Limb (tissue), 2 donors: Measurements from ENCODE around the gene SGCD.

Source experiments
- DNase-seq, 2 donors: peaks; one replicate each; pipeline ENCODE4 v3.0.0-alpha.2; 2016; ENCODE audit errors: extremely low spot score in 2 of 2

Gene SGCD

DNA sequence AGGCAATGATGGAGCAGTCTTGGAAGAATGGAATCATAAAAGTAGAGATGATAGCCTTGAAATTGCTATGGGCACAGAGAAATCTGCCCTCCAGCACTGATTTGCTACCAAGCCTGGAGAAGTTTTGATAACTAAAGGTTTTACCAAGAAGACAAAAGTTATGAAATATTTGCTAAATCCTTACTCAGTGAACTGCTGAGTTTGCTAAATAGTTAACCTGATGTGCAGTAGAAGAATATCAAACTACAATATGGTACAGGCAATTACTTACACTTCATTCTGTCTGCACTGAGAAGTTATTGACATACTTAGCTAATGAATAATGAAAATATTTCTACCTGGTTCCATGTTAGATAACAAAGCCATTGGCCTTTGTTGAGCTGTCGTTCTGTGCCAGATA is 124.5 kb downstream of the SGCD start:
- DNase-seq: no peak

DNA sequence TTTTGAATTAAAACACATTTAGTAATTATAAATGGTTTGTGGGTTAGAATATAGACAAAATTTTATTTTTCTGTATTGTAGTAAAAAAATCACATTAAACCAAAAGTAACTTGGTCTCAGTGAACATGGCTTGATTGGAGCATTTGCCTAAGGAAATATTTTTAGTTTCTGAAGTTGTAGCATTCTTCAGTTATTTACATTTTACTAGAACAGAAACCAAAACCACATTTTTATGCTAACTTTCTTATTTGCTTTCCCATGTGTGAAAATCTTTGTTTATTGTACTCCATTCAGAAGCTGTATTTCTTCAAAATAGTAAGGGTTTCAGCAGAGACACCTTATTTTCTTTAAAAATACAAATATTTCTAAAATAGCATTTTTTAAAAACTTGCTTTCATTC is 129.9 kb downstream of the SGCD start:
- DNase-seq: no peak

DNA sequence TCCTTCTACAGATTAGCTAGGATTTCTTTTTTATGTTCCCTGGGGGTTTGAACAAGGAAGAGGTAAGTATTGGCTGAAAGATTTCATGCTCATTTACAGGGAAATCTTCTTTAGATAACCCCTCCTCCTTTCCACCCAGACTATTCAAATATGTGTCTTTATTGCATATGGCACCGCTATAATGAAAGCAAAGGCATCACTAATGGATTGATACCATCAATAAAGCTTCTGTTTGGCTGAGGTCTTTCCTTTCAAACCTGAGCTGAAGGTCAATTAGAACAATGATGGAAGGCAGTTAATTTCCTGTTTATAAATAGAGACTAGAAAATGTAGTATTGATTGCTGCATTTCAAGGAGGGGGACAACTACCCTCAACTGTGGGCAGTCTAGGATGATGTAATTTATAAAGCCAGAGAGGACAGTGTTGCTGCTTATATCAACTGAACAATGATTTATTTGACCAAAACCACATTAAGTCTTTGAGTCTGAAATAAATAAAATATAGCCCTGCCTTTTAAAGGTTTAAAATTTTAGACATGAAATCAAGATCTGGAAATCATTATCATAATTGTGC is 132.9 kb downstream of the SGCD start:
- DNase-seq: no peak

- no peak for DNase-seq
These were observed 133.5 kb downstream of the SGCD start for GRCh38 chr5:156460471-156460870.

DNA sequence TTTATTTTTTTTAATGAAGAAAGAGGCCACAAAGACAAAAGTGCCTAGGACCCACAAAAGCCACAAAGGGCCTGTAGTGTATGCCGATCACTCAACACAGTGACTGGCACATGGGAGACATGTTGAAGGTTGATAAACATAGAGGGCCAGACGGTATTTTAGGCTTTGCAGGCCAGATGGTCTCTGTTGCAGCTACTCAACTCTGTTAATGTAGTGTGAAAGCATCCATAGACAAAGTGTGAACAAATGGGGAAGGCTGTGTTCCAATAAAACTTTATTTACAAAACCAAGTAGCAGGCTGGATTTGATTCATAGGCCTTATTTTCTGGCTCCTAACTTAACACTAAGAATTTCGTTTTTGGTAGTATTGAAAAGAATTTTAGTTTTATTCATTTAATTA is 139.9 kb downstream of the SGCD start:
- DNase-seq: no peak

DNA sequence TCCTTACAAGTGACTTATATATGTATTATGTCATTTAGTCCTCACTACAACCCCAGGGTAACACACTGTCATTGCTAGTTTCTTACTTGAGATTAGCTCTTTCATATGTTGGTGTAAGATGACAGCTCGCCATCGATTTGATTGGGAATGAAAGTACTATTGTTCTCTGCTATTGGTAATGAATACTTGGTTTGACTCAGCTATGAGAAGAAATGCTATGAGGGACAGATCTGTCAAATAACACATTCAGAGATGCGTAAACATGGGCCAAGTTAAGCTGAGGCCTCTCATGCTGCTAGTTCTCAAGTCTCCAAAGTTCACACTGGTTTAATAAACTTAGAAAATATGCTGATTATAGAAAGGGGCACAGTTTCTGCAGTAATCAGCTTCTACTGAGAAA is 142.7 kb downstream of the SGCD start:
- DNase-seq: no peak

GRCh38 chr5:156471893-156472292 is 144.9 kb downstream of the SGCD start:
- no peak for DNase-seq

GRCh38 chr5:156473269-156473908 is 146.4 kb downstream of the SGCD start:
- DNase-seq: no peak

- DNase-seq: peak in 1 of 2 donors; percentile 42
These were observed 147.3 kb downstream of the SGCD start for GRCh38 chr5:156474251-156474650.

GRCh38 chr5:156475182-156476157 is 148.5 kb downstream of the SGCD start:
- no peak for DNase-seq

DNA sequence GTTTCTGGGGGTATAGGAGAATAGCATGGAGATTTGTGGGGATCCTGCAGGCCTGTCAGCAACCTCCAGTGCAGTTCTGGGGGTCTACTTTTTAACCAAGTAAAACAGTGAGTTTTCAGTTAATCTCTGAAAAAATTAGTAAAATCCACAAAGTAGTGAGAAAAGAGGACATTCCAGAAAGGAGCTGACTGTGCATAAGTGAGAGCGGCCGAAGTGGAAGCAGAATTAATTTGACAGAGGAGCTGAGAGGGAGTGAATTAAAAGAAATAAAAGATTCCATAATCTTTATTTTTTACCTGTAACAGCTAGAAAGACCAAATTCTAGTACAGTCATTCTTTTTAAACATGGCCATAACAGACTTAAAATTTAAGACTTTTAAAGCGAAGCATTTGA is 149.2 kb downstream of the SGCD start:
- DNase-seq: no peak

- no peak for DNase-seq
These were observed 149.7 kb downstream of the SGCD start for GRCh38 chr5:156476678-156477077.

DNA sequence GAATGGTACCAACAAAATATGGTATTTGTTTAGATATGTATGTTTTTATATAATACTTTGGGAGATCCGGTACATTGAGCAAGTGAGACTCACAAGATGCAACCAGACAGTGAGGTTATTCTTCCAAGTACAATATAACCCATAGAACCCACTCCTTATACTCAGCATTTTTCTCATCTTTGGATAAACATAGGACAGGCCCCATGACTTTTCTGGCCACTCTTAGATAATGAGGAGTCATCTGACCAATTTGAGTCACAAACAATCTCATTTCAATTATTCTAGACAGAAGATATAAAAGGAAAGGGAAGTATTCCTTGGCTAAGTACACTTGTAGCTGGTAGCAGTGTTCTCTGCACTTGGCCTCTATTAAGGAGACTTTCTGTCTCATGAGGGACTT is 150.2 kb downstream of the SGCD start:
- no peak for DNase-seq

GRCh38 chr5:156479849-156480248 is 152.9 kb downstream of the SGCD start:
- DNase-seq: peak; percentile 40 to 69

- no peak for DNase-seq
These were observed 154.8 kb downstream of the SGCD start for GRCh38 chr5:156481741-156482140.

DNA sequence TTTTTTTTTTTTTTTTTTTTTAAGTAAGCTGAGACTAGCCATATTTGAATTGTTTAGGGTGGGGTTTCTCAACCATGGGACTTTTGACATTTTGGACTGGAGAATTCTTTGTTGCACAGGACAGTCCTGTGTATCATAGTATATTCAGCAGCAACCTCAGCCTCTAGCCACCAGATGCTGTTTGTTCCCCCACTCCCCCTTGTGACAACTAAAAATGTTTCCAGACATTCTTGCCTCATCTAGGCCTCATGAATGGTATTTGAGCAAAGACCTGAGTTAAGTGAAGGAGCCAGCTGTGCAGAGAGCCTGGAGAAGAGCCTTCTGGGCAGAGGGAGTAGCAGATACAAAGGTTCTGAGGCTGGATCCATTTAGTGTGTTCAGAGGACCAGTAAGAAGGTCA is 155.9 kb downstream of the SGCD start:
- no peak for DNase-seq

DNA sequence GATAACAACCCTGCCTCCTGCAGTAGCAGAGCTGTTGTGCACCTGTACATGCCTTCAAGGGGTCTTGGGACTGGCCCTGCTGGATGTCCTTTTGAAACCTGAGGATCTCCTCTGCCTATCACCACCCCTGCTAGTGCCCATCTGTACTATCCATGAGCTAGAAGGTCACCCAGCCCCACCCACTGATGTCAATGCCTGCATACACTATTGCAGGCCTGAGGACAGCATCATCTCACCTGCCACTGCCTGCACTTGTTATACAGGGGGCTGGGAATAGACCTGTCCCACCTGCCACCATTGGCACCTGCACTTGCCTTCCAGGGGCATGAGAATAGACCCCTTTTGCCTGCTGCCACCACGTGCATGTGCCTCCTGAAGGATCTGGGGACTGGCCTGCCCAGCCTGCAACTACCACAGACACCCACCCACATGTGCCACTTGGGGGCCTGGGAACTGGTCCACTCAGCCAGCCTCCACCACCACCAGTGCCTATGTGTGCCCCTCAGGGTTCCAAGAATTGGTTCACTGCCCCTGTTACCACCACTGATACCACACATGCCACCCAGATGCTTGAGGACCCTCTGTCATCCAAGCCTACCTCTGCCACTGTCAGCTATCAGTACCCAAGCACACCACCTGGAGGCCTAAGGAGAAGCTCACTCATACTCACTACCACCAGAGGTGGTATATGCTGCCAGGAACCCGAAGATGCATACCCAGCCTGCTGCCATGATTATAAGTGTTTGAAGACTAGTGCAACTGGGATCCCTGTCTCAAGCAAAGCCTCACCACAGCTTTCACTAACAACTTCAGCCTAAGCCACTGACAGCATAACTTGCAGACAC is 159.7 kb downstream of the SGCD start:
- DNase-seq: no peak

DNA sequence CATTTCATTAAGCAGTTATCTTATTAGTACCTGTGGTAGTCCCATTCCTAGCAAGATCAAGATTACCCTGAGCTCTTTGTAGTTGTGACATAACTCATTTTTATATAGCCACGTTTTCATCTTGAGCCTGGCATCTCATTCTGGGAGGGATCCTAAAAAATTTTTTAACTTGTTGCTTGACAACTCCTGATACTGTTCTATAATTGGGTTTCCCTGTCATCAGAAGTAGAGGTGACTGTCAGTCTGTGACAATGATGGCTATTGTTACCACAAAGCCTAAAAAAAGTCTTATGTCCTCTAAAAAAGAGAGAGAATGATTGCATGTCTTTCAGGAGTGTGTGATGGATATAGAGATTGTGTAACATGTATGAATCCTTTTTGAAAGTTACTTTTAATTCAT is 164.8 kb downstream of the SGCD start:
- no peak for DNase-seq

DNA sequence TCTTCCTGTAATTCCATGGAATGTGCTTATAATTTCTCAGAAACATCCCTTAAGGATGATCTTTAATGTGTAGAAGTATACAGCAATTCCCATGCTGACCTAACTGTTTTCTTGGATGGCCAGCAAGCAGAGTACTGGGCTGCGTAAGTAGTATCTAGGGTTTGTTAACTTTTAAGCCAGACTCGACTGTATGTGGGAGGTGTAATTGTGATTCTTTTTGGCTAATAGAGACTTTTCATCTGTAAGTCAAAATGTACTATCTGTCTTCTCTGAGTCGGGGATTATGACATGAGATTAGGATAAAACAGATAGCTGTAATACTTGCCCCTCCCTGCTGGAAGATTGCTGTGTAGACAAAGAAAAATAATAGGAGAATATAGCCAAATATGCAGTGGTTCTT is 169.3 kb downstream of the SGCD start:
- no peak for DNase-seq

- no peak for DNase-seq
These were observed 170.8 kb downstream of the SGCD start for GRCh38 chr5:156497804-156498208.

GRCh38 chr5:156498226-156498980 is 171.4 kb downstream of the SGCD start:
- DNase-seq: no peak
